ENCODE data around the gene NRAP.

- TF ChIP-seq CREB1 (CRISPR knock-in tag; IDR thresholded peaks at IDR 0.05; ENCODE audit: low read depth) (no peak), REST (IDR thresholded peaks at IDR 0.05; ENCODE audit: unreplicated experiment) (no peak), POLR2AphosphoS5 (IDR thresholded peaks at IDR 0.05; ENCODE audit: low read depth) (no peak), CTCF (conservative IDR thresholded peaks at IDR 0.05; ENCODE audit: low read depth in 2 of 2) (no peak), EZH2 (IDR thresholded peaks at IDR 0.05; ENCODE audit: low read depth, unreplicated experiment) (no peak), JUNB (IDR thresholded peaks at IDR 0.05; ENCODE audit: unreplicated experiment) (no peak)
Observed at GRCh38 chr10:113712024-113712423, 48.2 kb upstream of the NRAP start.

All from GM23338 (cell line).